Thyroid gland (tissue), 4 donors: ENCODE measurements around the gene SLC17A8. TPM values are rescaled to one million over a fixed set of nuclear protein-coding genes. Genes with fewer than 3 reads are reported as not detected.
A peak's percentile ranks its signal among the peaks of the same experiment; 100 is the strongest.
"Not testable (repeated sequence)": the region's sequence is repeated elsewhere in the genome, so short reads cannot be mapped to it uniquely, and the experiment has no call there.

Experiments
- DNase-seq, 2 donors: peaks; one replicate each; pipeline ENCODE4 v3.0.0-alpha.2; 2019
- H3K27ac ChIP-seq, 3 donors: fragments of 200-600 bp; sonication (generic); 1 replicate in 2 of 3; 2 replicates in 1 of 3; pipeline ENCODE4 v1.5.1; 2016 to 2019; ENCODE audit warnings: mild to moderate bottlenecking in 1 of 3, moderate library complexity in 1 of 3
- H3K27me3 ChIP-seq: fragments of 200-600 bp; sonication (generic); one replicate; pipeline ENCODE4 v1.5.1; 2019
- H3K36me3 ChIP-seq, 2 donors: fragments of 200-600 bp; sonication (generic); one replicate each; pipeline ENCODE4 v1.5.1; 2016 to 2019
- H3K4me1 ChIP-seq, 2 donors: fragments of 200-600 bp; sonication (generic); one replicate each; pipeline ENCODE4 v1.5.1; 2017 to 2019
- H3K4me3 ChIP-seq, 3 donors: fragments of 200-600 bp; sonication (generic); replicated peaks in 1 of 3; 1 replicate in 2 of 3; 2 replicates in 1 of 3; pipeline ENCODE4 v1.5.1; 2016; ENCODE audit warnings: mild to moderate bottlenecking in 1 of 3
- H3K9me3 ChIP-seq: fragments of 200-600 bp; sonication (generic); one replicate; pipeline ENCODE4 v1.5.1; 2017
- CTCF ChIP-seq, 6 experiments: fragments of 200-600 bp in 3 of 6; fragments of 450-650 bp in 3 of 6; sonication (generic) in 3 of 6; IDR thresholded peaks; one replicate each; pipeline ENCODE4 v1.5.1; 2016 to 2019; ENCODE audit warnings: antibody characterized with exemption in 6 of 6, mild to moderate bottlenecking in 2 of 6, inconsistent platforms in 1 of 6, moderate library complexity in 1 of 6
- POLR2A ChIP-seq, 2 donors: fragments of 450-650 bp; IDR thresholded peaks; one replicate each; pipeline ENCODE4 v1.6.1; 2017; ENCODE audit warnings: antibody characterized with exemption in 2 of 2, mild to moderate bottlenecking in 2 of 2, moderate library complexity in 1 of 2
- WGBS, 2 donors: methylation state at CpG; one replicate each; pipeline ENCODE4 v1.1.5; 2017; 5-methylcytosine and 5-hydroxymethylcytosine counted together
- intact Hi-C: fragments of 100-400 bp; cut with DNase I; formaldehyde crosslinking; loops from one replicate; pipeline ENCODE4 v1.15.1; 2023
- total RNA-seq, 4 donors: library from RNA; depleted of rRNA; stranded (reverse); fragments of >200 nt; gene quantifications; one replicate each; pipeline ENCODE4 v1.2.3, GENCODE V29; 2016

Gene SLC17A8
- total RNA-seq, 4 donors from 2014 or later: not detected

- DNase-seq: no peak
- Histone ChIP-seq H3K4me3 (no peak overlapping the region), H3K9me3 (no peaks in the 10 kb centered on the region), H3K4me1 (no peaks in the 10 kb centered on the region), H3K36me3 (peaks cover 11 to 15% of the 10 kb centered on the region in 2 donors), H3K27me3 (no peaks in the 10 kb centered on the region), H3K27ac (no peak overlapping the region)
- TF ChIP-seq POLR2A (IDR thresholded peaks at IDR 0.05) (no peak), CTCF (IDR thresholded peaks at IDR 0.05) (no peak)
- intact Hi-C loops: no loop called here
Measured at GRCh38 chr12:100339071-100339470, 17.8 kb upstream of the SLC17A8 start.

GRCh38 chr12:100342897-100343296 lies 14.0 kb upstream of the SLC17A8 start:
- peaks cover 8 to 11% of the 10 kb centered on the region in 2 donors for H3K36me3 ChIP-seq
- H3K4me1 ChIP-seq, intact Hi-C loops, DNase-seq, H3K27ac ChIP-seq, H3K9me3 ChIP-seq, H3K4me3 ChIP-seq, H3K27me3 ChIP-seq: not testable (repeated sequence)
- 100% methylated on average over 2 of the region's 2 CpGs for WGBS, 2 donors

GRCh38 chr12:100344351-100344750 lies 12.5 kb upstream of the SLC17A8 start:
- H3K36me3 ChIP-seq, intact Hi-C loops, H3K4me1 ChIP-seq, H3K4me3 ChIP-seq, H3K9me3 ChIP-seq, H3K27me3 ChIP-seq, H3K27ac ChIP-seq, DNase-seq: not testable (repeated sequence)
- WGBS, 2 donors: 93 to 97% methylated on average over 18 of the region's 18 CpGs

- no peaks in the 10 kb centered on the region for H3K9me3 ChIP-seq
- intact Hi-C loops: no loop called here
- H3K4me1 ChIP-seq: no peaks in the 10 kb centered on the region
- TF ChIP-seq CTCF (IDR thresholded peaks at IDR 0.05): no peak
- no peak for TF ChIP-seq POLR2A (IDR thresholded peaks at IDR 0.05)
- WGBS, 2 donors: 48 to 59% methylated on average over 1 of the region's 1 CpG
- H3K27me3 ChIP-seq: no peaks in the 10 kb centered on the region
- no peaks in the 10 kb centered on the region for H3K36me3 ChIP-seq
- H3K4me3 ChIP-seq: no peak overlapping the region
- no peak overlapping the region for H3K27ac ChIP-seq
- no peak for DNase-seq
Measured at GRCh38 chr12:100345020-100345767, 11.7 kb upstream of the SLC17A8 start.

GRCh38 chr12:100346660-100347059 lies 10.2 kb upstream of the SLC17A8 start:
- Histone ChIP-seq H3K27me3 (no peaks in the 10 kb centered on the region), H3K4me1 (no peaks in the 10 kb centered on the region), H3K36me3 (no peaks in the 10 kb centered on the region), H3K4me3 (no peak overlapping the region), H3K9me3 (no peaks in the 10 kb centered on the region), H3K27ac (no peak overlapping the region)
- DNase-seq: no peak
- intact Hi-C loops: no loop called here
- TF ChIP-seq CTCF (IDR thresholded peaks at IDR 0.05) (no peak), POLR2A (IDR thresholded peaks at IDR 0.05) (no peak)
- 66 to 74% methylated on average over 3 of the region's 3 CpGs for WGBS, 2 donors

GRCh38 chr12:100348657-100349454 lies 8.0 kb upstream of the SLC17A8 start:
- no peak for DNase-seq
- no peaks in the 10 kb centered on the region for H3K36me3 ChIP-seq
- TF ChIP-seq POLR2A (IDR thresholded peaks at IDR 0.05) (no peak), CTCF (IDR thresholded peaks at IDR 0.05) (peak in 3 of 6 experiments; percentile 28 to 46 (median 38))
- H3K27ac ChIP-seq: no peak overlapping the region
- no peaks in the 10 kb centered on the region for H3K4me1 ChIP-seq
- H3K9me3 ChIP-seq: no peaks in the 10 kb centered on the region
- H3K27me3 ChIP-seq: no peaks in the 10 kb centered on the region
- H3K4me3 ChIP-seq: no peak overlapping the region
- WGBS, 2 donors: 71 to 76% methylated on average over 7 of the region's 7 CpGs
- intact Hi-C loops: no loop called here
